NCI-H748 (cell line): ENCODE measurements around the gene RGS2.

Experiments
- DNase-seq: peaks from one replicate; lab custom pipeline; 2025; ENCODE audit not compliant: unreplicated experiment; lab: John Stamatoyannopoulos, UW

RGS2 gene

DNA sequence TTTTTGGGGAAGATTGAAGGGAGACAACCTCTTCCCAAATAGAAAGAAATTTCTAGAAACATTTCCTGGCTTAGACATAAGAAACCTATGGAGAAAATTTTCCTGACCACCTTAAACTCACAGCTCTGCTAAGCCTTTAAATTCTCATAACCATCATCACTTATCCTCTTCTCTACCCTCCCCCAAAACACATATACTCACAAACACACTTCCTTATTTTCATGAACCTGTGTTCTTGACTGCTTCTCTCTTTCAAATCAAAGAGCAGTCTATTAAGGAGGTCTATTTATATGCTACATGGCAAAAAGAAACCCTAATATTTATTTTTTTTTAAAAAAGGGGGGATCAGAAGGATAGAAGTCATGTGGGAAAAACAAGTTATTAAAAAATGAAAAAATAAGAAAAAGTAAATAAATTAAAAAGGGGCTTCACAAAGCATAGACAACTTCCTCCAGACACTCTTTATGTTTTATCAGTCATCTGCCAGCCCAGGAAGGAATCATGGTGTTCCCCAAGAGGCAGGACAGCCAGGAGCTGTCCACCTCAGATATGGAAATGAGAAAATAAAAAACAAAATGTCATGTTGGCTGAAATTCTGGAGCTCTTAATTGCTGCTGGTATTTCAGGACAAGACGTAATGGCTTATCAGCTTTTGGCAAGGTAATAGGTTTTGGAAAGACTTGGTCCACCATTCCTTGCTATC, 12.8 kb upstream of the RGS2 start:
- no peak for DNase-seq

DNA sequence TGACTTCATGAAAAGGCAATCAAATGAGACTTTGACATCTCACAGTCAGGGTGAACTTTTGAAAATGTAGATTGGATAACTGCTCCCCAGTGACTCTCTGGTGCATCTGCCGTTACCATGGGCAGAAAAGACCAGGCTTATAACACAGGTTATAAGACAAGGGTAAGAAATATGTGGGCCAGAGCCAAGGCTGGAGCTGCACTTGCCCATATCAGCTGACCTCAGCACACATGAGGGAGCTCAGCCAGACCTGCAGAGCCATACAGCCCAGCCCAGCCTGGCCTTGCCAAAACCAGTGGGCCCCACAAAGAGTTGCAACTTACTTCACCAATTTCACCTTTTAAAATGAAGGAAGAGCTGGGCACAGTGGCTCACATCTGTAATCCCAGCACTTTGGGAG, 11.7 kb upstream of the RGS2 start:
- DNase-seq: no peak

DNA sequence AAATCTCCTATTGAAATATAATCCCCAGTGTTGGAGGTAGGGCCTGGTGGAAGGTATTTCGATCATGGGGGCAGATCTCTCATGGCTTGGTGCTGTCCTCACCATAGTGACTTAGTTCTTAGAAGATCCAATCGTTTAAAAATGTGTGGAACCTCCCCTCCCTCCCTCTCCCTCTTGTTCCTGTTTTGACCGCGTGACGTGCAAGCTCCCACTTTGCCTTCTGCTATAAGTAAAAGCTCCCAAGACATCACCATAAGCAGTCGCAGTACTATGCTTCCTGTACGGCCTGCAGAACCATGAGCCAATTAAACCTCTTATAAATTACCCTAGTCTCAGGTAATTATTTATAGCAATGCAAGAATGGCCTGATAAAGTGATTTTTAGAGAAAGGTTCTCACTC, 10.9 kb upstream of the RGS2 start:
- DNase-seq: no peak

DNA sequence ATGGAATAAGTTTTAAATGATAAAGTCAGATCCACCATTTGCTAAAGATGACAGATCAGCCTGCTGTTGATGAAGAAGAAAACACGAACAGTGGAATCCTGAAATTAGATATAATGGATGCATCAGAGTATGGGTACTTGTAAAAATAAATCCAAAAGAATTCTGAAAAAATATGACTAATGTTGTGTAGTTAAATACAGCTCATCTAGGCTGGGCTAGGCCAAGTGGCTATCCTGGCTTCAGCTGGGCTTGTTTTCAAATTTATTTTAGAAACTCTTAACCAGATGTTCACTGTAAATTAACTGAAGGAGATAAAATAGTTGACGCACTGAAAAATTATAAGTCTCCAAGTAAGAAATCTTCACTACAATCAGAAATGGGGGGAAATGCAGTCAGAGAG, 7.4 kb upstream of the RGS2 start:
- no peak for DNase-seq

DNA sequence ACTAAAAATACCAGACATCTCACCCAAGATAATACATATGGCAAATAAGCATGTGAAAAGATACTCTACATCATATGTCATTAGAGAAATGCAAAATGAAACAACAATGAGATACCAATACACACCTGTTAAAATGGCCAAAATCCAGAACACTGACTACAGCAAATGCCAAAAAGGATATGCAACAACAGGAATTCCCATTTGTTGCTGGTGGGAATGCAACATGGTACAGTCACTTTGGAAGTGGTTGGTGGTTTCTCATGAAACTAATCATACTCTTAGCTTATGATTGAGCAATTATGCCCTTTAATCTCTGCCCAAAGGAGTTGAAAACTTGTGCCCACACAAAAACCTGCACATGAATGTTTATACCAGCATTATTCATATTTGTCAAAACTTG, 6.4 kb upstream of the RGS2 start:
- no peak for DNase-seq

DNA sequence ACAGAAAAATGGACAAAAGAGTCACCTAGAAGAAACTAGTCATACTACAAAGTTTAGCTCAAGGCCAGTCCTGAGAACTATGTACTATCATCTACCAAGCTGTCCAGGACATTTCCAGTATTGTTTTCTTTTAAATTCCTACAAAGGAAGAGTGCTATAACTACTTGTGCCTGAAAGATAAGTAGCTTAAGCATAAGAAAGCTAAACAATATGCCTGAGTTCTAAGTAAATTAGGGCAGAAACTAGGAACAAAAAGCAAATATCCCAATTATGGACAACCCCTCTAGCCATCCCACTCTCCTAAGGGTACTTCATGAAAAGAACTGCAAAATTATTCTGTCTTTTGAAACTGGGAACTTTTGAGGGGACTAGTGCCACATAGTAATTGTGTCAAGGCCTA, 5.3 kb upstream of the RGS2 start:
- DNase-seq: no peak

DNA sequence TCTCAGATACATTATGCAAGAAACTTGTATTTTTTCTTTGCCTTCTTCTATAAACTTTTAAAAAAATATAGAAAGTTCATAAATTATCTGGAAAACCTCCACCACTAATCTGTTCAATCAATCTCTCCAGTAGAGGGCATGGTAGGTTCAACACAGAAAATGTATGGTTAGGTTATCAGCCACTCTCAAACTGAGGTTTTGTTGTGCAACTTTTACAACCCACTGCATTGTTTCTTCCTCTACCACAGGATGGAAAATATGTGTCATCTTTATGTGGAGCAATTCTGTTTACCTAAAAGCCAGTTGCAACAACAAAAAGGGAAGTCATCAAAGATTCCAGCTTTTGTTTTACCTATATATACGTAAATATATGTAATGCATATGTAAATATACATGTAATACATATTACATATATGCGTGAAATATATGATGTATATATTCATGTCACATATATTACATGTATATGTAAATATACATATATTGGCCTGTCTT, 3.0 kb upstream of the RGS2 start:
- peak; percentile 47 for DNase-seq

DNA sequence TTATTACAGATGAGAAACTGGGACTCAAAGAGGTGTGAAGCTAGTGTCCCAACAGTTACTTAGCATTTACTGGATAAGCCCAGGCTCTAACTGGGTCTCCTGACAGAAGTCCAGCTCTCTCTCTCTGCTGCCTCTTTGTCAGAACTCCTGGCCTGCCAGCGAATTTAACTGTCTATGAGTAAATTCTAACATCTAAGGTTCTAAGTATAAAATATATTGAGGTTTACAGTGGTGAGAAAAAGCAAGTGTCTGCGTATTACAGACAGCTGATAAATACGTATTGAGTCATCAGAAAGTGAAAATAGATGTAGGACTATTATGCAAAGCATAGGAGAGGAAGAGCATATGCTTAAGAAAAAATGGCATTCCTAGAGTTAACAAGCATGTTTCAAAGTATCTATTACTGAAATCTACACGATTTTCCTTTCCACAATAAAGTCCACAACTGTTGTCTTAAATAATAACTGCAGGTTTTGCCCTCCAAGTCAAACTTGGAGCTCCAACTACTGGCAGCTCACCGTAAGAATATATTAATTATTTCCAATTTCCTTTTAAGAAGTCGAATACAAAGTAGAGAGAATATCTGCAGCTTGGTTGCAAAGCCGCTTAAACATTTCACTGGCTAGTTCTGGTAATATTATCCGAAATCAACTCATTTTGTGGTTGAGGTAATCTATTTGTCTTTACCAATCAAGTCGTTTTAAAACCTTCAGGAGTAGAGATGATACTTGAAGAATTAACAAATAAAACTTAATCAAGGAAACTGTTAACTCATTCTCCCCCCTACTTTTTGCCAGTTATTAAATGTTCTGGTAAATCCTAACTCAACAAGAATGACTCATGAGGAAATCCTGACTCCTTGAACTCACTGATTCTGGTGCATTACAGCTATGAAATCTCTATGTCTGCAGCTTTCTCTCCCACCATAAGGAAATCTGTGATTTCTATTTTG, 1.4 kb upstream of the RGS2 start:
- no peak for DNase-seq

DNA sequence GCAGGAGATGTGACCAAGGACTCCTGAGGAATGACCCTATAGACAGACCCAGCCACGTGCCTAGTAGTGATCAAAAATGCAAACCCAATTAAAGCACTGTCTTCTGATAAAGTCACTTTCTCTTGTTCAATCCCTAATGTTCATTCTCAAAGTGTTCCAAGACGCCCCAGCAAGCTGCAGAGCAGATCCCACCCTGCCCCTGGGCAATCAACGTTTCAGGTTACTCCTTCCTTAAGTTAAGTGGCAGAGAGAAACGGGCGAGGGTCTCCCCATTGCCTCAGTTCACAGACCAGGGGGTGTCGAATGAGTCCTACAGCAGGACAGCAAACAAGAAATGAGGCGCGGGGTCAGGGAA, 699 bp upstream of the RGS2 start:
- no peak for DNase-seq

DNA sequence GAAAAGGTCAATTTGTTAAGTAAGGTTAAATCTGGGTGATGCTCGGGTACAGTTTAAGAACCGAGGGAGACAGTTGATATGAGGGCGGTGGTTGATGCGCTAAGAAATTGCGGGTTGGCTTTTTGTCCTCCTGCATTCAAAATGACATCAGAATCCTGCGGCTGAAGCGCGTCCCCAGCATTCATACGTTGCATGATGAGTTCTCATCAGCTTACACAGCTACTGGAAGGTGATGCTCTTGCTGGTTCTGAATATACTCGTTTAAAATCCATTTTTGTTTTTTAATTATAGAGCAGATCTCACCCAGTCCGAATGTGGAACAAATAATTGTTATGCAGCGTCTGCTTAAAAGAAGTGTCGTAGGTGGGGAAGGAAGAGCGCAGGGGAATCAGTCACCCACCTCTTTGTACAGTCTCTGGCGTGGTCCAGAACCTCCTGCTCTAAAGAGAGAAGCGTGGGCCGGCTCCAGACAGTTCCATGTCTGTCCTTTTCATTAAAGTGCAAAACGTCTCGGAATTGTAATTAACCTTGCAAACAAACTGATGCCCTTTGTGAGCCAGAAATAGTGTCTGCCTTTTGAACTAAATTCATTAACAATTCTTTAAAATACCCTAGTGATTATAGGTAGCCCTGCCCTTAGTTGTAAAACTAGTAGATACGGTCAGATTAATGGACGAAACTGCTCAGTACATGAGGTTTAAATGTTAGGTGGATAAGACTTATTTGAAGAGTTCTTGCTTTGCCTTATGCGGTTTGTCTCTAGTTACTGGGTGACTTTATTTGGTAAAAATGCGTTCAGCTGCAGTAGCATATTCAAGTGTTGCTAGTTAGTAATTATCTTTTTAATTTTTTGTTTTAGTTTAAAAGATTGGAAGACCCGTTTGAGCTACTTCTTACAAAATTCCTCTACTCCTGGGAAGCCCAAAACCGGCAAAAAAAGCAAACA, 741 bp downstream of the RGS2 start:
- DNase-seq: peak; percentile 73

DNA sequence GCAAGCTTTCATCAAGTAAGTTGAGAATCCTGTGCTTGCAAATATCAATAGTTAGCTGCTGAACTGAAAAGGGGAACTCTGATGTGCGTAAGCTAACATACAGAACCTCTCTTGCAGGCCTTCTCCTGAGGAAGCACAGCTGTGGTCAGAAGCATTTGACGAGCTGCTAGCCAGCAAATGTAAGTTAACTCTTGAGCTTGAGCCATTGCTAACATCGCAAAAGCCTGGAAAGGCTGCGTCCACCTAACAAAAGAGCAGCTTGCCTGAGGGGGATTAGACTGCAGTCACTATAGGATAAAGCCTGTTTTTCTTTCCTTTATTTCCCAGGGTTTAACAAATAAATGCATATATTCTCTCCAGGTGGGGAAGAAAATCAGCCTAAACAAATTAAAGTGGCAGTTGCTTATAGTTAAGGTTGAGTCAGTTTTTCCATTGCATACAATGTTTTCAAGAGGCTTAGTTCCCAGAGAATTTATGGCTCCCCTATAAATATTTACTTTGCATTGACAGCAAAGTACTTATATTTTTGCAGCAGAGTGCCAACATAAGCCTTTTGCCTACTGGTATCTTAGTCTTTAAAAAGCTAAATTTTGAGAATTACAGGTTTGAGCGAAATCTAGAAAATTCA, 1.5 kb downstream of the RGS2 start:
- peak; percentile 68 for DNase-seq

DNA sequence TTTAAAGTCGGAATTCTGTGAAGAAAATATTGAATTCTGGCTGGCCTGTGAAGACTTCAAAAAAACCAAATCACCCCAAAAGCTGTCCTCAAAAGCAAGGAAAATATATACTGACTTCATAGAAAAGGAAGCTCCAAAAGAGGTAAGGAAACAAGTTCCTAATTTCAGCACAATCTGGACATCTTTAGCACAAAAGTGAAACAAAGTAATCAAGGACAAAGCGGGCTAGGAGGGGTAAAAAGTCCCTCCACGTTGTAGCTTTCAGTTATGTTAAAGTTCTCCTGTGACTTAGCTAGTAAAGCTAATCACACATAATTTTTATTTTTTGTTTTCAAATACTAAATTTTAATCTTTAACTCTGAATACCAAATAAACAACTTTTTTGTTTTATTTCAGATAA, 2.2 kb downstream of the RGS2 start:
- no peak for DNase-seq

DNA sequence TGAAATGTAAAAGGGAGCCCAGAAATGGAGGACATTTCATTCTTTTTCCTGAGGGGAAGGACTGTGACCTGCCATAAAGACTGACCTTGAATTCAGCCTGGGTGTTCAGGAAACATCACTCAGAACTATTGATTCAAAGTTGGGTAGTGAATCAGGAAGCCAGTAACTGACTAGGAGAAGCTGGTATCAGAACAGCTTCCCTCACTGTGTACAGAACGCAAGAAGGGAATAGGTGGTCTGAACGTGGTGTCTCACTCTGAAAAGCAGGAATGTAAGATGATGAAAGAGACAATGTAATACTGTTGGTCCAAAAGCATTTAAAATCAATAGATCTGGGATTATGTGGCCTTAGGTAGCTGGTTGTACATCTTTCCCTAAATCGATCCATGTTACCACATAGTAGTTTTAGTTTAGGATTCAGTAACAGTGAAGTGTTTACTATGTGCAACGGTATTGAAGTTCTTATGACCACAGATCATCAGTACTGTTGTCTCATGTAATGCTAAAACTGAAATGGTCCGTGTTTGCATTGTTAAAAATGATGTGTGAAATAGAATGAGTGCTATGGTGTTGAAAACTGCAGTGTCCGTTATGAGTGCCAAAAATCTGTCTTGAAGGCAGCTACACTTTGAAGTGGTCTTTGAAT, 2.9 kb downstream of the RGS2 start:
- no peak for DNase-seq

DNA sequence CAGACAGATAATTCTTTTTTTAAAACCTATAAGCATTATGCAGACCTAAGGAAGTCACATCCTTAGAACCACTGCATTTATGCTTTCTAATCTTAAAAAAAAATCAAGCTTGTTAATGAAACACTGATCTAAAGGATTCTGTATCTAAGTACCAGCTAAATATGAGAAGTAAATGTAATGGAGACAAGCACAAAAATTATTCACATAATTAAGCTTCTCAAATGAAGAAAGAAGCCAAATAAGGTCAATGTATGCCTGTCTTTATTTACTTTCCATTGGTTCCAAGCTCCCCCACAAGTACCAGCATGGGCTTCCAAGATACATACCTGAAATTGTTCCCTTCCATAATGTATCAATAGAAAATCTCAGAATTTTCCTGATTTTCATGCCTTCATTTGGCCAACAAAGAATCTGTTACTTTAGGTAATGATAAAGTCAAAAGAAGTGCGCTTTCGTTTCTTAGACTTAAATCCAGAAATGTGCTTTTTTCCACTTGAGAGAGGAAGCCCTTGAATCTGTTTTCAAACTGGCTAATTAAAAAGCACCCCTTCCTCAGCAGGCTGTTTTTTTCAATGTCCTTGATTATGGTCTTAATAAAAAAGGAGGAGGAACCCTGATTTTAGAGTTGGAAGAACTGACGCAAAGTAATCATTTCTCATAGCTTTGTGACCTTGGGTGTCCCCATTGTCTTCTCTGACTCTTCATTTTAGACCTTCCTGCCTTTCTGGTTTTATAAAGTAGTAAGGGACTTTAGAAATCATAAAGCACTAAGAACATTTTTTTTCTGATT, 3.8 kb downstream of the RGS2 start:
- DNase-seq: no peak

DNA sequence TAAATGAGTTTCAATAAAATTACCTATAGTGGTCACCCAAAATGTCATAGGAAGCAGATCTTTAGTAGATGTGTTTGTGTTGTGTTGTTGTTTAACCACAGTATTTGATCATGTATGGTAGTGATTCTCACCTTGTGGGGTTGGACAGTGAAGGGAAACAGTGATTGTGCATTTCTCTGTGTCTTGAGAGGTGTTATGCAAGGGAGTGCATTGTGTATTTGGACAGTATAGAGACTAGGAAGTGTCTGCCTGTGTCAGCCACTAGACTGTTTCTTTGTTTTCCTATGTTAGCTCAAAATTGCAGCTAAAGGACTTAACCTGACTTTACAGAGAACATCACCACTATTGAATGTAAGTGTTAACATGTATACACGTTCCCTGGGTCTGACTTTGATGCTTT, 6.0 kb downstream of the RGS2 start:
- DNase-seq: no peak

DNA sequence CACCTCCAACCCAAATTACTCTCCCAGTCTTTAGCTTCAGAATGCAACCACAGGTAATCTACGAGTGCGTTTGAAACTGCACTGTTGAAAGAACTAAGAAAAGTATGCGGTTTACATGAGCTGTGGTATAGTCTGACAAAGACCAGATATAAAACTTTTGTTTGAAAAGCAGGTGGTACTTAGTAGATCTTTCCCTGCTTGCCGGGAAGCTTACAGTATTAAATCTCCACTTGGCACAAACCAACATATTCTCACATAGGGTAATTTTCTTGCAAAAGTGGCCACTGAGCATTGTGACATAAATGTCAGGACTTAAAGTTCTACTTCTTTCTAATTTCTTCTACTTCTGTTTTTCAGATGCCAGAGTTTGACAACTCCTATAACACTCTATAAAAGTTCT, 8.4 kb downstream of the RGS2 start:
- DNase-seq: no peak

DNA sequence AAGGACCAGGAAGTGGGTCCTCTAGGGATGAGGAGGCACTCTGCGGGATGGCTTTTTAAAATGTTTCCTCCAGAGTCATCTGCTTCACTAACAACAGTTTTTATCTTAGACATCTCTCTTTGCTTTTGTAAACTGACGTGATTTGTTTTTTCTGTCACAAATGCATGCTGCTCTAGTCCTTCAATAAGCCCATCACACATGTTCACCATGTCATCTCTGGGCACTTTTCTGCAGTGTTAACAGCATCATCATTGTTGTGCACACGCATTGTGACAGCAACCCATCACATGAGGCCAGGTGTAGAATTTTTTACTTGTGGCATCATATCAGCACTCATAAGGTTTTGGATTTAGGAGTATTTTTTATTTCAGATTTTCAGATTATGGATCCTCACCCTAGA, 12.5 kb downstream of the RGS2 start:
- no peak for DNase-seq

DNA sequence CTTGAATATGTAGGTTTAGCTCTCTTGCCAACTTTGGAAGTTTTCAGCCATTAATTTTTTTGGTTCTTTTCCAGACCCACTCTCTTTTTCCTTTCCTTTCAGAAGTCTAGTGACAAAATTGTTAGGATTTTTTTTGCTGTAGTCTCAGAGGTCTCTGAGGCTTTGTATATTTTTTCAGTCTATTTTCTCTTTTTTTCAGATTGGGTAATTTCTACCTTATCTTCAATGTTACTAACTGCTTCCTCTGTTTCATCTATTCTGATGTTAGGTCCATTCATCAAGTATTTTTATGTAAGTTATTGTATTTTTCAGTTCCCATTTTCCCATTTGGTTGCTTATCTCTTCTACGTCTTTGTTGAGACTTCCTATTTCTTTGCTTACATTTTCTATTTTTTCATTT, 15.7 kb downstream of the RGS2 start:
- no peak for DNase-seq

DNA sequence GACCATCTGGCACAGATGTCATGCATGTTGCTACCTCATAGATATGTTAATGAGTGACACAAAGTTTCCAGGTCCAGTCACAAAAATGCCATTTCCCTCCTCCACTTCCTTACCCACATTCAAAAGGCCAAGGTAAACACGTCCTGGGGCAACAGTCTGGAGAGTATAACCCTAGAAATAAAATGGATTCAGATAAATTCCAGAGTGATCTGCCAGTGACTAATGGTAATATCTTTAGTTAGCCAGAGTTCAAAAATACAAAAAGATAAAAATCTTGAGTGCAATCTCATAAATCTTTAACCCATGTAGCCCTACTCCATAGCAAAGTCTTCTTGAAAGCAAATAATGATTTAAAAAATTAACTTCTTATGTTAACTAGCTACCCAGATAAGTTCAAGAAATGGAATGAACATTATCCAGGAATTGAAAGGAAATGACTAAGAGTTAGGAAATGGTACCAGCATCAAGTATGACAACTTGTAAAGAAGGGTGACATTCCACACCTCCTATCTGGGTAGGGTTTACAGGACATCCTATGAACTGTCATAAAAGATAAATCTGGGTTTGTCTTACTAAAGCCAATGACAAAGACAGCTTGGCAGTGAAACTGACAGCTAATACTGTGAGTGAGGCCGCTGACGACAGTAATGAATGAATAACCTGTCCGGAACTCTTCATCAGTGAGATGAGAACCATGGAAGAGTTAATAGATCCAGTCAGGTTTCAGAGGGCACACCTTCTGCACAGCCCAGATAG, 18.1 kb downstream of the RGS2 start:
- DNase-seq: no peak
